Common myeloid progenitor, CD34-positive (primary cell): ENCODE data around the gene ATXN1.
"Not testable (repeated sequence)": the region's sequence is repeated elsewhere in the genome, so short reads cannot be mapped to it uniquely, and the experiment has no call there.

Source experiments
- CTCF ChIA-PET: fragments of 350-600 bp; sonication (Branson Sonifier 250); formaldehyde crosslinking; loops from one replicate; lab custom pipeline; 2021; ENCODE audit warnings: antibody characterized with exemption; lab: Charles Lee
- POLR2A ChIA-PET: fragments of 350-600 bp; sonication (Branson Sonifier 250); formaldehyde crosslinking; loops from one replicate; lab custom pipeline; 2021; ENCODE audit warnings: antibody characterized with exemption; lab: Charles Lee
- DNase-seq, 3 donors: peaks; one replicate each; pipeline versions ENCODE4 v3.0.0 to v3.0.0-alpha.2; 2013
- H3K27ac ChIP-seq, 2 experiments: 1 replicate in 1 of 2; 2 replicates in 1 of 2; pipeline ENCODE4 v1.7.0; 2013; ENCODE audit warnings: inconsistent platforms in 2 of 2, low read length in 2 of 2, mild to moderate bottlenecking in 2 of 2, low read depth in 1 of 2, moderate library complexity in 1 of 2; ENCODE audit not compliant: severe bottlenecking in 2 of 2, insufficient read depth in 1 of 2, poor library complexity in 1 of 2
- H3K27me3 ChIP-seq, 5 experiments: replicated peaks in 2 of 5; 1 replicate in 3 of 5; 2 replicates in 2 of 5; pipeline versions ENCODE4 v1.6.1 to v1.7.0; 2013; ENCODE audit warnings: low read length in 4 of 5, mild to moderate bottlenecking in 2 of 5, moderate library complexity in 2 of 5, inconsistent platforms in 1 of 5; ENCODE audit not compliant: insufficient read depth in 5 of 5, control insufficient read depth in 4 of 5
- H3K36me3 ChIP-seq, 4 experiments: 1 replicate in 2 of 4; 2 replicates in 2 of 4; pipeline versions ENCODE4 v1.6.1 to v1.7.0; 2013; ENCODE audit warnings: low read length in 3 of 4, control low read depth in 1 of 4, mild to moderate bottlenecking in 1 of 4; ENCODE audit not compliant: control insufficient read depth in 4 of 4, insufficient read depth in 4 of 4
- H3K4me1 ChIP-seq, 4 experiments: 1 replicate in 3 of 4; 2 replicates in 1 of 4; pipeline versions ENCODE4 v1.6.1 to v1.7.1; 2013; ENCODE audit warnings: low read length in 3 of 4, mild to moderate bottlenecking in 3 of 4, control low read depth in 1 of 4, inconsistent platforms in 1 of 4, moderate library complexity in 1 of 4; ENCODE audit not compliant: control insufficient read depth in 4 of 4, insufficient read depth in 4 of 4; ENCODE audit errors: control extremely low read depth in 1 of 4
- H3K4me3 ChIP-seq, 7 experiments: 1 replicate in 4 of 7; 2 replicates in 3 of 7; pipeline versions ENCODE4 v1.5.1 to v1.7.0; 2013; ENCODE audit warnings: mild to moderate bottlenecking in 7 of 7, low read length in 6 of 7, moderate library complexity in 6 of 7, inconsistent platforms in 2 of 7, low read depth in 2 of 7, control low read depth in 1 of 7; ENCODE audit not compliant: insufficient read depth in 4 of 7, control insufficient read depth in 1 of 7; ENCODE audit errors: extremely low read depth in 1 of 7
- H3K9me3 ChIP-seq, 5 experiments: 1 replicate in 4 of 5; 2 replicates in 1 of 5; pipeline versions ENCODE4 v1.6.1 to v1.7.1; 2013; ENCODE audit warnings: low read length in 4 of 5, mild to moderate bottlenecking in 2 of 5, inconsistent platforms in 1 of 5, low read depth in 1 of 5, moderate library complexity in 1 of 5; ENCODE audit not compliant: control insufficient read depth in 4 of 5, insufficient read depth in 2 of 5; ENCODE audit errors: control extremely low read depth in 1 of 5
- WGBS: methylation state at CpG from one replicate; pipeline ENCODE4 v1.1.5; 2013; ENCODE audit not compliant: insufficient coverage; 5-methylcytosine and 5-hydroxymethylcytosine counted together

The ATXN1 gene

GRCh38 chr6:16262773-16263172, 498.5 kb downstream of the ATXN1 start:
- H3K4me3 ChIP-seq, POLR2A ChIA-PET, H3K9me3 ChIP-seq, H3K27ac ChIP-seq, CTCF ChIA-PET, H3K27me3 ChIP-seq, H3K36me3 ChIP-seq, H3K4me1 ChIP-seq, DNase-seq: not testable (repeated sequence)
- 100% methylated on average over 8 of the region's 12 CpGs for WGBS

GRCh38 chr6:16260602-16261001, 500.7 kb downstream of the ATXN1 start:
- CTCF ChIA-PET, POLR2A ChIA-PET: not testable (repeated sequence)
- no CpG with 5 or more reads among the region's 9 CpGs for WGBS

GRCh38 chr6:16259604-16260003, 501.7 kb downstream of the ATXN1 start:
- H3K4me1 ChIP-seq, H3K9me3 ChIP-seq, CTCF ChIA-PET, DNase-seq, H3K27me3 ChIP-seq, H3K4me3 ChIP-seq, H3K27ac ChIP-seq, POLR2A ChIA-PET: not testable (repeated sequence)
- WGBS: no CpG with 5 or more reads among the region's 3 CpGs
- peaks cover 3 to 25% (median 13%) of the 10 kb centered on the region in 4 experiments for H3K36me3 ChIP-seq

More at GRCh38 chr6:16260602-16261001, 500.7 kb downstream of the ATXN1 start:
- not testable (repeated sequence) for H3K9me3 ChIP-seq, H3K4me3 ChIP-seq, H3K4me1 ChIP-seq, H3K27me3 ChIP-seq, H3K27ac ChIP-seq, DNase-seq
- H3K36me3 ChIP-seq: peaks cover 0 to 18% (median 9%) of the 10 kb centered on the region in 4 experiments

DNA sequence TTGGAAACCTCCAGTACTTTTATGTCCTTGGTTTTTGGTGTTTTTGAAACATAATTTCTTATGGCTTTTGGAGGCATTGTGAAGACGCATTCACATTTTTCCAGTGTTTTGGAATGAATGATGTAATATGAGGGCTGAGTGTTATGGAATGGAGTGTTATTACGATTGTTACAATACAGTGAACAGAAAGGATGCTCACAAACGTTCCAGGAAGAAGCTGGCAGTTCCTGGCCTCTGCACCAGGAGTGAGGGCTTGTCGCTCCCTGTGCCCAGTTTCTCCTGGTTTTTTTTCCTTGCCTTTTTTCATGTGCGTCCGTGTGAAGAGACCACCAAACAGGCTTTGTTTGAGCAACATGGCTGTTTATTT, 502.6 kb downstream of the ATXN1 start:
- ChIA-PET POLR2A (no interaction called here), CTCF (interaction anchor here (0.6 to 0.7 kb wide), 2 partner anchors 20 to 54 kb away, joined by 3 to 4 read pairs; partner anchors contain the start of gene GMPR)
- Histone ChIP-seq H3K27ac (no peak overlapping the region), H3K36me3 (peaks cover 6 to 30% (median 16%) of the 10 kb centered on the region in 4 experiments), H3K9me3 (no peaks in the 10 kb centered on the region), H3K4me1 (no peaks in the 10 kb centered on the region), H3K4me3 (no peak overlapping the region), H3K27me3 (no peaks in the 10 kb centered on the region)
- 94% methylated on average over 3 of the region's 6 CpGs for WGBS
- DNase-seq: no peak

DNA sequence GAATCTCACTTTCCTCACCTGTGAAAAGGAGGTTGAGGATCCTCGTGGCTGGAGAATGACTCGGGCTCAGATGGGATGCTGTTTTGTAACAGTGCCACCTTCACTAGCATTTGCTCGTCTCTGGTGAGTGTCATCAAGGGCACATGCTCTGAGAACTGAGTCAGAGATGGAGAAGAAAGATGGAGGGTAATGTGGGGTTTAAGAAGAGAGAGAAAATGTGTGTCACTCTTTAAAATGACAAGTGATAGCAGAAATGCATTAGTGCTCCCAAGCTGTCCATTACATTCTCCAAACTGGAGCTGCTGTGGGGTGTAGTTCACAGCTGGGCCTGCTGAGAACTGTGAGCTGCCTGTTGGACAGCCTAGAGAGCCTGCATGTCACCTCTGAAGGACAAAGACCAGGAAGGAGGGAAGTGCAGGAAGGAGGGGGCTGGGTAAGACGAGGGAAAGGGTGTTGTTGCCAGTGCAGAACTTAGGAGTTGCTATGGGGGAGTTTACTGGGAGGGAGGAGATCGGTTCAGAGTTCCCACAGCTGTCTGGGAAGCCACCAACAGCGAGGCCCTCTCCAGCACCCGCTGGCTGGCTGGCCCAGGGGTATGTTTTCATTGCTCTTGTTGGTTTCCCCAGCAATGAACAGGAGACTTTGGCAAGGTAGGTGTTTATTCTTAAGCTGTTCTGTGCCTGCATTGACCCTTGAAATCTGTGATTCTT, 503.1 kb downstream of the ATXN1 start:
- Histone ChIP-seq H3K4me3 (no peak overlapping the region), H3K36me3 (peaks cover 6 to 35% (median 16%) of the 10 kb centered on the region in 4 experiments), H3K9me3 (no peaks in the 10 kb centered on the region), H3K27me3 (no peaks in the 10 kb centered on the region), H3K27ac (no peak overlapping the region), H3K4me1 (no peaks in the 10 kb centered on the region)
- DNase-seq: no peak
- WGBS: 93% methylated on average over 4 of the region's 7 CpGs
- POLR2A ChIA-PET: no interaction called here
- CTCF ChIA-PET: interaction anchor here (0.6 to 0.7 kb wide), 2 partner anchors 20 to 55 kb away, joined by 3 to 4 read pairs; partner anchors contain the start of gene GMPR

DNA sequence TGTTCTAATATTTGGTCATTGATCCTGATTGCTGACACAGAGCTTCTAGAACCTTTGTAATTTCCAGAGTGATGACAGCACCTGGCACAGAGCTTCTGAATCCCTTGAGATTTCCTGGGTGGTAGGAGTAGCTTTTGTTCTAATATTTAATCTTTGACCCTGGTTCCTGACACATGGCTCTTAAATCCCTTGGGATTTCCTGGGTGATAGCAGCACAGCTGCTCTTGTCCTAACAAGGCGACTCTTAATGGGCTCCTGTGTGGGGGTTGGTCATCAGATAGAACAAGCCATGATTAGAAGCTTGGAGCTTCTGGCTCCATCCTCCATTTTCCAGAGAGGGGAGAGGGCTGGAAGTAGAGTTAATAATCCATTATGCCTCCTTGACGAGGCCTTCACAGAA, 504.5 kb downstream of the ATXN1 start:
- no peak overlapping the region for H3K27ac ChIP-seq
- no peak for DNase-seq
- no peak overlapping the region for H3K4me3 ChIP-seq
- ChIA-PET CTCF (interaction anchor here (1.3 kb wide), 1 partner anchor 20 kb away, joined by 4 read pairs; no protein-coding TSS in a partner anchor), POLR2A (interaction anchor here (0.6 kb wide), 1 partner anchor 42 kb away, joined by 3 read pairs; no protein-coding TSS in a partner anchor)
- WGBS: 90% methylated on average over 2 of the region's 2 CpGs
- no peaks in the 10 kb centered on the region for H3K4me1 ChIP-seq
- no peaks in the 10 kb centered on the region for H3K9me3 ChIP-seq
- H3K36me3 ChIP-seq: peaks cover 6 to 39% (median 22%) of the 10 kb centered on the region in 4 experiments
- H3K27me3 ChIP-seq: no peaks in the 10 kb centered on the region

DNA sequence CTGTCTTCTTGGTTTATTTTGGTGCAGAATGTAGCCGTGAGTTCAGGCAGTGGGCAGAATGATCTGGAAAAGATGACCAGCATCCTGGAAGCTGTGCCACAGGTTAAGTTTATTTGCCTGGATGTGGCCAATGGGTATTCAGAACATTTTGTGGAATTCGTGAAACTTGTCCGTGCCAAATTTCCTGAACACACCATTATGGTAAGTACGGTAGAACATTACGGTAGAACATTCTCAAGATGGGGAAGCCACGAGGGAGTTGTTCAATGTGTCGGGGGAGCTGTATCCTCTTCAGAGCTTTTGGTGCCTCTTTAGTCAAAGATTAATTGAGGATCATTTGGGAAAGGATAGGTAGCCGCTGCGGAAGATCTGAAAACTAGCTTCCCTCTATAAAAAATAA, 506.7 kb downstream of the ATXN1 start:
- POLR2A ChIA-PET: interaction anchor here (0.6 kb wide), 1 partner anchor 12 kb away, joined by 8 read pairs; no protein-coding TSS in a partner anchor
- no peaks in the 10 kb centered on the region for H3K27me3 ChIP-seq
- H3K9me3 ChIP-seq: no peaks in the 10 kb centered on the region
- CTCF ChIA-PET: no interaction called here
- H3K4me1 ChIP-seq: no peaks in the 10 kb centered on the region
- no peak overlapping the region for H3K27ac ChIP-seq
- peaks cover 9 to 56% (median 32%) of the 10 kb centered on the region in 4 experiments for H3K36me3 ChIP-seq
- WGBS: 98% methylated on average over 7 of the region's 9 CpGs
- no peak overlapping the region for H3K4me3 ChIP-seq
- DNase-seq: no peak
